Ecto neural progenitor cell (in vitro differentiated cells): ENCODE data around the gene TBC1D21.

ENCODE experiments used
- DNase-seq: peaks from one replicate; pipeline ENCODE4 v3.0.0-alpha.2; 2018; ENCODE audit warnings: low spot score

The TBC1D21 gene

GRCh38 chr15:73873456-73873855 is at the start of gene TBC1D21:
TBC1D21 (plus strand) TSS chr15:73873564; CDS start chr15:73873710, 146 bp downstream.
- no peak for DNase-seq

- no peak for DNase-seq
These were observed 46.6 kb upstream of the TBC1D21 start for GRCh38 chr15:73826711-73827251.

GRCh38 chr15:73829523-73829922 is 43.8 kb upstream of the TBC1D21 start:
- DNase-seq, result no peak

GRCh38 chr15:73832657-73833056 is 40.7 kb upstream of the TBC1D21 start:
- no peak for DNase-seq

GRCh38 chr15:73836845-73837244 is 36.5 kb upstream of the TBC1D21 start:
- no peak for DNase-seq

GRCh38 chr15:73838831-73839426 is 34.4 kb upstream of the TBC1D21 start:
- no peak for DNase-seq

- DNase-seq, result no peak
These were observed 33.5 kb upstream of the TBC1D21 start for GRCh38 chr15:73839699-73840377.

GRCh38 chr15:73840771-73841170 is 32.6 kb upstream of the TBC1D21 start:
- no peak for DNase-seq

- no peak for DNase-seq
These were observed 31.3 kb upstream of the TBC1D21 start for GRCh38 chr15:73841756-73842725.

GRCh38 chr15:73843787-73844186 is 29.6 kb upstream of the TBC1D21 start:
- DNase-seq, result no peak

- no peak for DNase-seq
These were observed 29.0 kb upstream of the TBC1D21 start for GRCh38 chr15:73844356-73844755.

- no peak for DNase-seq
These were observed 27.9 kb upstream of the TBC1D21 start for GRCh38 chr15:73845507-73845906.

GRCh38 chr15:73845907-73846306 is 27.5 kb upstream of the TBC1D21 start:
- no peak for DNase-seq

GRCh38 chr15:73849641-73850040 is 23.7 kb upstream of the TBC1D21 start:
- no peak for DNase-seq

- no peak for DNase-seq
These were observed 23.1 kb upstream of the TBC1D21 start for GRCh38 chr15:73850228-73850627.

GRCh38 chr15:73851689-73852088 is 21.7 kb upstream of the TBC1D21 start:
- DNase-seq, result peak; percentile 75

GRCh38 chr15:73852507-73852906 is 20.9 kb upstream of the TBC1D21 start:
- no peak for DNase-seq

GRCh38 chr15:73854265-73854664 is 19.1 kb upstream of the TBC1D21 start:
- no peak for DNase-seq

- DNase-seq, result no peak
These were observed 16.7 kb upstream of the TBC1D21 start for GRCh38 chr15:73856458-73857192.

GRCh38 chr15:73857193-73857920 is 16.0 kb upstream of the TBC1D21 start:
- no peak for DNase-seq

GRCh38 chr15:73858062-73858461 is 15.3 kb upstream of the TBC1D21 start:
- no peak for DNase-seq
